HG02973 (cell line): Measurements from ENCODE around the gene FRMPD4.

Experiments
- ATAC-seq: cut with Tn5 transposase; IDR thresholded peaks from one replicate; pipeline ENCODE4 v1.9.1; 2021; ENCODE audit warnings: moderate library complexity; ENCODE audit not compliant: unreplicated experiment

FRMPD4 gene

GRCh38 chrX:12423346-12423745, 285.1 kb downstream of the FRMPD4 start:
- ATAC-seq: no peak

GRCh38 chrX:12425496-12425895, 287.2 kb downstream of the FRMPD4 start:
- no peak for ATAC-seq

DNA sequence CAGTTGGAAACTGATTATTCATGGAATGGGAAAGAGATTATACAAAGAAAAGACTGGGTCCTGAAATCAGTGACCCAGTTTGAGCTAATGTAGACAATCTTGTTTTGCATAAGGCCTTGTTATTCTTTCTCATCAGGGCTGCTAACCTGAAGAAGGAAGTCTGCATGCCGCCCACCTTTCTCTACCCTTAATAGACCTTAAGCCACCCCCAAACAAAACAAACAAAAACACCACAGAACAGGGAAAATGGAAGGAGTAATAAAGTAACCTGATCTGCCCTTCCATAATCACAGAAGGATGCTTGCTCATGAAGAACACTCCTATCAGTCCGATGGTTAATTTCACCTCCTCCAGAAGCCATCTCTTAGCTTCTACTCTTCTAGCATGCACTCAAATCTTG, 288.1 kb downstream of the FRMPD4 start:
- ATAC-seq: no peak

DNA sequence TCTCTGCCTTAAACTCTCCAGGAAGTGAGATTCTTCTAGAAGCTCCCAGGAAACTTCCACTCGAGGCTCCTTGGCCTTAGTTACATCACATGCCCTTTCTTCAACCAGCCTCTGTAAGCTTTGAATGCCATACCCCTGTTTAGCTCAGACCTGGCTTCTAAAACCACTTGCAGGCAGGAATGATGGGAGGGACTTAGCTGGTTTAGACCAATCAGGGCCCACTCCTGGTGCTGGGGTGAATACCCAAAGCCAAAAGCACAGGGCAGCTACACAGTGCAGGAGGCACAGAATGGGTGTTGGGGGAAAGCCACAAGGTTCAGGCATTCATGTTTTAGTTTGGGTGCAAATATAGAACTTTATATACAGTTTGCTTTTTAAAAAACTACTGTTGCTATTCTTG, 296.2 kb downstream of the FRMPD4 start:
- ATAC-seq: no peak

DNA sequence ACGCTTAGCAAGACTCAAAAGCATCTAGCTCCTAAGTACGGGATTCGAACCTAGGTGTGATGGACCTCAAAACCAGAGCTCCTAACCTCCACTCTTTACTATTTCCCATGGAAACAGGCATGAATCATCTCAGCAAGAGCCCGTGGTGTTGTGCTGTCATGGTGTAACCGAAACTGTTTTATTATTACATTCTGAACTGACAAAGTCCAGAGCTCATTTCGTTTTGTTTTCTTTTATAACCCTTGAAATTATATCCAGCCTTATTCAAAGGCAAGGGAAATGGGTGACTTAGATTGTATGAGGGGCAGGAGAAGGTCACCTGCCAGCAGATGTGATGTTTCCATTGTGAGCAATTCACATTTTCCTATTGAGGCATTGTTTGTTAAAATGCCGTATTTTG, 301.1 kb downstream of the FRMPD4 start:
- ATAC-seq: no peak

DNA sequence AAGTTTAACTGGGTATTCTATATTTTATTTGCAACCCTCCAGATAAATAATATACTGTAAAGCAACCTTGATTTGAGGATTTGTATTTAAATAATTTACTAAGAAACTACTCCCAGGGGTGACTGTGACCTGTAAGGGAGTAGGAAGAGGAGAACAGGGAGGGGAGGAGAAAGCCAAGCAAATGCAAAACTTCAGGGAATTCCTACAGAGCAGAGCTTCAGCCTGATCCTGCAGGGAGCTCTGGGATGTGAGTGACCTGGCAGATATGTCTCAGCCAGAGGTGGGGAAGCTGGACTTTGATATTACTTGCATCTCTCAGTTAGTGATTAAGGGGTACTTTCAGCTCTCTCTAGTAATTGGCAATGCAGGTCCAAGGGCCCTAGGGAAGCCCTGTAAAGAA, 302.0 kb downstream of the FRMPD4 start:
- no peak for ATAC-seq

- ATAC-seq: no peak
Observed at GRCh38 chrX:12441381-12442128, 303.3 kb downstream of the FRMPD4 start.

GRCh38 chrX:12443534-12444098, 305.3 kb downstream of the FRMPD4 start:
- ATAC-seq: peak; percentile 95

- ATAC-seq: no peak
Observed at GRCh38 chrX:12446342-12447075, 308.2 kb downstream of the FRMPD4 start.

DNA sequence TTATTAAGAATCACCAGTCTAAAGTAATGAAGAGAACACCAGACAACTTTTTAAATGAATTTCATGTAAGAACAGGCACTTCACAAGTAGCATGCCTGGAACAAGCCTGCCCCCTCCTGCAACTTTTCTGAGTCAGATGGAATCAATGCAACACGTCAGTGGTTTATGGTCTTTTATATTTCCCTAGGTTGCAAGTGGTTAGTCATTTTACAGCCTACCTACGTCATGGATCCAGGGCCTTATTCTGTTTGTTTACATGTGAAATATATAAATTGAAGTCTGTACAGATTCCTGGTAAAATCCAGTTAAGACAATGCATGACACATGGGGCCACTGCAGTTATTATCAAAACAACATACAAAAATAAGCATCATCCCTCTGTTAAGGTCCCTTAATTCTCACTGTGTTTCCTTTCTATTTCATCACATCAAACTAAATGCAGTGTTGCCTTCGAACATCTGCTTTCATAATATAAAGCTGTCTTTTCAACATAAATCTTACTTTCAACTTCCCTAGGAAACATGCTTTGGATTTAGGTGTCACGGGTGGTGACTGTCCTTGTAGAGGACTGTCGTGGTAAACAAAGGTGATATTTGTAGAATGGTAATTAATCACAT, 309.3 kb downstream of the FRMPD4 start:
- no peak for ATAC-seq

GRCh38 chrX:12452268-12452667, 314.0 kb downstream of the FRMPD4 start:
- ATAC-seq: no peak

DNA sequence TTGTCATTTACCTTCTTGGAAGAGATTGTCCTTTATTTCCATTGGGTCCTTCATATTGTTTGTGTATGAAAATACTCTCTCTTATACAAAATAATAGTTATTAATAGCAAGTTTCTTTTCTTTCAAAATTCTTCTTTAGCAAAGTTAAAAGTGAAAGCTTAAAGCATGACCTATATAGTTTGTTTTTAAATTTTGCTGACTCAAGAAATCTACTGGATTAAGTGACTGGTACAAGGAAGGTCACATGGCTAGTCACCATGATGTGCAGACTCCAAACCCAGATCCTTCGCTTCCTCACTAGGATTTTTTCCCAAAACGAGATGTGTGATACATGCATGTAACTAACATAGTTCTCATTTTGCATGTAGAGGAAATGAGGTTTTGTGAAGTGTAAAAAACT, 322.7 kb downstream of the FRMPD4 start:
- no peak for ATAC-seq

- ATAC-seq: no peak
Observed at GRCh38 chrX:12463052-12463451, 324.8 kb downstream of the FRMPD4 start.

DNA sequence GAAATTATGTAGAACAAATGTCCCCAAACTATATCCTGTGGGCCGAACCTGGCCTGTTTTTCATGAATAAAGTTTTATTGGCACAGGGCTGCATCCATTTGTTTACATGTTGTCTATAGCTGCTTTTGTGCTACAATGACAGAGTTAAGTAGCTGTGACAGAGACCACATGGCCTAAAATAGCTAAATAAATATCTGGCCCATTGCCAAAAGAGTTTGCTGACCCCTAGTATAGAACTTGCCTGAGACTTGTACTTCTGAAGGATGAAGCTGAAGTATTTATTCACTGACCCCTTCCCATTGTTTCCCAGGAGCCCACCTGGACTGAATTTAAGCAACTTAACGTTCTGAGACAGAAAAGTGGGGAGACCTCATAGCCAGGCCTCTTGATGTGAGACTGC, 325.6 kb downstream of the FRMPD4 start:
- no peak for ATAC-seq

GRCh38 chrX:12467321-12467720, 329.0 kb downstream of the FRMPD4 start:
- ATAC-seq: no peak

DNA sequence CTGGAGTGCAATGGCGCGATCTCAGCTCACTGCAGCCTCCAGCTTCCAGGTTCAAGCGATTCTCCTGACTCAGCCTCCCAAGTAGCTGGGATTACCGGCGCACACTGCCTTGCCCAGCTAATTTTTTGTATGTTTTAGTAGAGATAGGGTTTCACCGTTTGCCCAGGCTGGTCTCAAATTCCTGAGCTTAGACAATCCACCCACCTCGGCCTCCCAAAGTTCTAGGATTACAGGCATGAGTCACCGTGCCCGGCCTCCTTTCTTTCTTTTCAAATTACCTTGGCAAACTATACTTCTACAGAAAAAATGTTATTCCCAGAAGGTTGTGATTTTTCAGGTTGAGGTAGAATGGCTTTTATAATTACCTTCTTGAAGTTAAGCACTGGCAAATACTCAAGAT, 331.0 kb downstream of the FRMPD4 start:
- no peak for ATAC-seq

DNA sequence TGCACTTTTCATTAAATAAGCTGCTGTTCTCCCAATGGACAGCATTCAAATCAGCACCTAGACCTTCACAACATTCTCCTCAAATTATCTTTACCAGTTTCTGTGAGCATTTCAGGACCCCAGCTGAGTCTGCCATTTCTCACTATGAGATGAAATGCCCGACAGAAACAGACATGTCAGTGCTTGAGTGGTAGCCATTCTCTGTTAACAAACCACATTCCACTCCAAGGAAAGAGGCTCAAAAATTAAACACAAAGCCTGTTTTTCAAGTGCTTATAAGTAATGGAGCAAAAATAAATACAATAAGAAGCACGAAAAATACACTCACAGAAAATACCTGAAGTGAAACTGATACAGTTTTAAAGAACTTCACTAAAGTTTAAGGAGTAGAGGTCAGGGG, 332.8 kb downstream of the FRMPD4 start:
- no peak for ATAC-seq

- ATAC-seq: no peak
Observed at GRCh38 chrX:12480956-12481355, 342.7 kb downstream of the FRMPD4 start.

DNA sequence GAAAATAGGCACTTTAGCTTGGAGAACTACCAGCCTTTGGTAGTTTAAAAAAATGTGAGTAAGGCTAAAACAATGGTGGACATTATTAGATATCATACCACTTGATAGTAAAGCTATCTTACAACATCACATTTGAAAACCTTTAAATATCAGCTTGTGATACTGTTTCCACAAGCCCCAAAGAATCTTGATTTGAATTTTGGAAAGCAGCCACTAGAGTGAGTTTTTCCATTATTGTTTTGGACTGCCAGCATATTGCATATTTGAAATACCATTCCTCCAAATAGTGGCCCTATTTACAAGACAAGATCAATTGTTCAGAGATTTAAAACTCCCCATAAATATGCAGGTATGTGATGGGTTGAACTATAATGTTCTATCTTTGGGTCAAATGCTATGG, 349.9 kb downstream of the FRMPD4 start:
- no peak for ATAC-seq

DNA sequence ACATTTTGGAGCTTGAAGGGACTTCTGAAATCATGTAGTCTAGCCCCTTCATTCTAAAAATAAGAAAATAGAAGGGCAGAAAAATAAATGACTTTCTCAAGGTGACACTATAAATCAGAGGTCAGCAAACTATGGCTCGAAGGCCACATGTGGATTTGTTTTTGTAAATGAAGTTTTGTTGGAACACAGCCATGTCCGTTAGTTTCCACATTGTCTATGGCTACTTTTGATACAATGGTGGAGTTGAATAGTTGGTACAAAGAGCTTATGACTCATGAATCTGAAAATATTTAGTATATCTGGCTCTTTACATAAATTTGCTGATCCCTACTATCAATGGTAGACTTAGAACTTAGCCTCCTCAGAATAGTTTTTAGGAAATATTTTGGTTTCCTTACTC, 350.5 kb downstream of the FRMPD4 start:
- ATAC-seq: no peak

DNA sequence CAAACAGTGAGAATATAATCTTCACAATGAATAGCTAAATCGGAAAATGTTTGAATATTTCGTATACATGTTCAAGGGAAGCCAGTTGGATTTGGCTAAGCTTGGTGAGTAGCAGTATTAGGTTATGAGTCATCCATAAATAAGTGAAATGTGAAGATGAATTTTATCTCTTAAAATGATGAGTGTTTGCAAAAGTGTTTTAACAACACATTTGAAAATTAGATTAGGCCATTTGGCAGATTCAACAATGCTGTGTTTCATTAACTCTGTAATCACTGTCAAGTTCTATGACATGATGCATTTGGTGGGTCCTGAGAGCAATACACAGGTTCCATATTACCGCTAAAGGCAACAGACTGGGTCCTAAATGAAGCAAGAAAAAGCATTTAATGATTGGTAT, 351.1 kb downstream of the FRMPD4 start:
- ATAC-seq: no peak
